Thyroid gland (tissue), 4 donors: Measurements from ENCODE around the gene LILRA2.

Experiments
- POLR2A ChIP-seq, 2 donors: fragments of 450-650 bp; IDR thresholded peaks; one replicate each; pipeline ENCODE4 v1.6.1; 2017; ENCODE audit warnings: antibody characterized with exemption in 2 of 2, mild to moderate bottlenecking in 2 of 2, moderate library complexity in 1 of 2
- TF ChIP-seq, protein P1 (sequence below), 6 experiments: fragments of 200-600 bp in 3 of 6; fragments of 450-650 bp in 3 of 6; sonication (generic) in 3 of 6; IDR thresholded peaks; one replicate each; pipeline ENCODE4 v1.5.1; 2016 to 2019; ENCODE audit warnings: antibody characterized with exemption in 6 of 6, mild to moderate bottlenecking in 2 of 6, inconsistent platforms in 1 of 6, moderate library complexity in 1 of 6

DNA sequence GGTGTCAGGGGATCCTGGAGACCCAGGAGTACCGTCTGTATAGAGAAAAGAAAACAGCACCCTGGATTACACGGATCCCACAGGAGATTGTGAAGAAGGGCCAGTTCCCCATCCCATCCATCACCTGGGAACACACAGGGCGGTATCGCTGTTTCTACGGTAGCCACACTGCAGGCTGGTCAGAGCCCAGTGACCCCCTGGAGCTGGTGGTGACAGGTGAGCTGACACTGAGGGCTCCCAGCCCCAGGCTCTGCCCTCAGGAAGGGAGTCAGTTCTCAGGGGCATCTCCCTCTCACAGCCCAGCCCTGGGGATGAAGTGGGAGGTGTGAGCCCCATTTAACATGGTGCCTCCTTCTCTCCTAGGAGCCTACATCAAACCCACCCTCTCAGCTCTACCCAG lies 21.1 kb downstream of the LILRA2 start:
- TF ChIP-seq POLR2A (IDR thresholded peaks at IDR 0.05) = no peak
- TF ChIP-seq, protein P1, sequence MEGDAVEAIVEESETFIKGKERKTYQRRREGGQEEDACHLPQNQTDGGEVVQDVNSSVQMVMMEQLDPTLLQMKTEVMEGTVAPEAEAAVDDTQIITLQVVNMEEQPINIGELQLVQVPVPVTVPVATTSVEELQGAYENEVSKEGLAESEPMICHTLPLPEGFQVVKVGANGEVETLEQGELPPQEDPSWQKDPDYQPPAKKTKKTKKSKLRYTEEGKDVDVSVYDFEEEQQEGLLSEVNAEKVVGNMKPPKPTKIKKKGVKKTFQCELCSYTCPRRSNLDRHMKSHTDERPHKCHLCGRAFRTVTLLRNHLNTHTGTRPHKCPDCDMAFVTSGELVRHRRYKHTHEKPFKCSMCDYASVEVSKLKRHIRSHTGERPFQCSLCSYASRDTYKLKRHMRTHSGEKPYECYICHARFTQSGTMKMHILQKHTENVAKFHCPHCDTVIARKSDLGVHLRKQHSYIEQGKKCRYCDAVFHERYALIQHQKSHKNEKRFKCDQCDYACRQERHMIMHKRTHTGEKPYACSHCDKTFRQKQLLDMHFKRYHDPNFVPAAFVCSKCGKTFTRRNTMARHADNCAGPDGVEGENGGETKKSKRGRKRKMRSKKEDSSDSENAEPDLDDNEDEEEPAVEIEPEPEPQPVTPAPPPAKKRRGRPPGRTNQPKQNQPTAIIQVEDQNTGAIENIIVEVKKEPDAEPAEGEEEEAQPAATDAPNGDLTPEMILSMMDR (IDR thresholded peaks at IDR 0.05) = no peak
